GM18867 (cell line): ENCODE results near the gene ADCY7.

Experiments
- ATAC-seq: cut with Tn5 transposase; IDR thresholded peaks from one replicate; pipeline ENCODE4 v1.9.1; 2021; ENCODE audit warnings: mild to moderate bottlenecking, moderate library complexity; ENCODE audit not compliant: unreplicated experiment

ADCY7 gene

GRCh38 chr16:50296807-50297206 lies 30.5 kb downstream of the ADCY7 start:
- no peak for ATAC-seq

GRCh38 chr16:50297301-50298074 lies 31.1 kb downstream of the ADCY7 start:
- ATAC-seq = no peak

GRCh38 chr16:50298075-50298460 lies 31.7 kb downstream of the ADCY7 start:
- no peak for ATAC-seq

- ATAC-seq = no peak
These were observed 32.5 kb downstream of the ADCY7 start for GRCh38 chr16:50298591-50299507.

GRCh38 chr16:50299508-50300105 lies 33.3 kb downstream of the ADCY7 start:
- ATAC-seq = no peak

- no peak for ATAC-seq
These were observed 34.7 kb downstream of the ADCY7 start for GRCh38 chr16:50300942-50301625.

GRCh38 chr16:50301626-50302471 lies 35.5 kb downstream of the ADCY7 start:
- no peak for ATAC-seq

- ATAC-seq = no peak
These were observed 36.2 kb downstream of the ADCY7 start for GRCh38 chr16:50302472-50303005.

- no peak for ATAC-seq
These were observed 36.8 kb downstream of the ADCY7 start for GRCh38 chr16:50303041-50303604.

- ATAC-seq = no peak
These were observed 37.5 kb downstream of the ADCY7 start for GRCh38 chr16:50303605-50304466.

- no peak for ATAC-seq
These were observed 38.4 kb downstream of the ADCY7 start for GRCh38 chr16:50304467-50305440.

- no peak for ATAC-seq
These were observed 39.2 kb downstream of the ADCY7 start for GRCh38 chr16:50305441-50306061.

GRCh38 chr16:50306287-50306686 lies 39.9 kb downstream of the ADCY7 start:
- ATAC-seq = no peak

GRCh38 chr16:50308237-50308965 lies 42.0 kb downstream of the ADCY7 start:
- ATAC-seq = no peak

GRCh38 chr16:50309156-50309526 lies 42.8 kb downstream of the ADCY7 start:
- no peak for ATAC-seq
